ENCODE data around the gene PARD3.
"Not testable (repeated sequence)": the region's sequence is repeated elsewhere in the genome, so short reads cannot be mapped to it uniquely, and the experiment has no call there.

The PARD3 gene

GRCh38 chr10:34648919-34649318, 166.2 kb downstream of the PARD3 start:
- no peak for DNase-seq (ENCODE audit: low spot score)

GRCh38 chr10:34647875-34648865, 166.9 kb downstream of the PARD3 start:
- DNase-seq (ENCODE audit: low spot score): no peak

- no peak for DNase-seq (ENCODE audit: low spot score)
Observed at GRCh38 chr10:34647160-34647559, 167.9 kb downstream of the PARD3 start.

GRCh38 chr10:34646331-34646730, 168.8 kb downstream of the PARD3 start:
- no peak for DNase-seq (ENCODE audit: low spot score)

- DNase-seq (ENCODE audit: low spot score): not testable (repeated sequence)
Observed at GRCh38 chr10:34644815-34645214, 170.3 kb downstream of the PARD3 start.

- no peak for DNase-seq (ENCODE audit: low spot score)
Observed at GRCh38 chr10:34644224-34644623, 170.9 kb downstream of the PARD3 start.

GRCh38 chr10:34643620-34644019, 171.5 kb downstream of the PARD3 start:
- no peak for DNase-seq (ENCODE audit: low spot score)

- DNase-seq (ENCODE audit: low spot score): no peak
Observed at GRCh38 chr10:34641913-34642558, 173.1 kb downstream of the PARD3 start.

GRCh38 chr10:34641147-34641912, 173.8 kb downstream of the PARD3 start:
- DNase-seq (ENCODE audit: low spot score): no peak

GRCh38 chr10:34638406-34639054, 176.6 kb downstream of the PARD3 start:
- DNase-seq (ENCODE audit: low spot score): peak; percentile 60

- peak; percentile 24 for DNase-seq (ENCODE audit: low spot score)
Observed at GRCh38 chr10:34637418-34637911, 177.6 kb downstream of the PARD3 start.

GRCh38 chr10:34635111-34635510, 180.0 kb downstream of the PARD3 start:
- no peak for DNase-seq (ENCODE audit: low spot score)

GRCh38 chr10:34633374-34633773, 181.7 kb downstream of the PARD3 start:
- no peak for DNase-seq (ENCODE audit: low spot score)

GRCh38 chr10:34629084-34629483, 186.0 kb downstream of the PARD3 start:
- no peak for DNase-seq (ENCODE audit: low spot score)

GRCh38 chr10:34628174-34628796, 186.8 kb downstream of the PARD3 start:
- no peak for DNase-seq (ENCODE audit: low spot score)

GRCh38 chr10:34627741-34628140, 187.4 kb downstream of the PARD3 start:
- no peak for DNase-seq (ENCODE audit: low spot score)

GRCh38 chr10:34627331-34627730, 187.8 kb downstream of the PARD3 start:
- DNase-seq (ENCODE audit: low spot score): no peak

- DNase-seq (ENCODE audit: low spot score): no peak
Observed at GRCh38 chr10:34626158-34626880, 188.8 kb downstream of the PARD3 start.

- DNase-seq (ENCODE audit: low spot score): no peak
Observed at GRCh38 chr10:34624323-34625153, 190.6 kb downstream of the PARD3 start.

GRCh38 chr10:34622945-34623344, 192.2 kb downstream of the PARD3 start:
- DNase-seq (ENCODE audit: low spot score): no peak

Measured in hematopoietic multipotent progenitor cell treated with erythropoietin and hydrocortisone succinate and interleukin-3 and kit ligand, for 17 days (in vitro differentiated cells).